WTC11 (cell line): ENCODE results near the gene POTEF.
"Not testable (repeated sequence)": the region's sequence is repeated elsewhere in the genome, so short reads cannot be mapped to it uniquely, and the experiment has no call there.

Experiments used
- ATF3 ChIP-seq: sonication (generic); formaldehyde crosslinking; conservative IDR thresholded peaks from 2 replicates; pipeline ENCODE4 v1.8.1; 2022; ENCODE audit warnings: mild to moderate bottlenecking, missing genetic modification reagents
- CREB1 ChIP-seq: sonication (generic); formaldehyde crosslinking; IDR thresholded peaks from 2 replicates; pipeline ENCODE4 v1.8.0; 2023; ENCODE audit warnings: mild to moderate bottlenecking, missing genetic modification reagents
- ZNF138 ChIP-seq: sonication (generic); formaldehyde crosslinking; conservative IDR thresholded peaks from 2 replicates; pipeline ENCODE4 v1.8.1; 2022; ENCODE audit warnings: mild to moderate bottlenecking, moderate library complexity, missing genetic modification reagents
- TF ChIP-seq, protein P1 (sequence below): fragments of 200-600 bp; IDR thresholded peaks from 2 replicates; pipeline ENCODE4 v1.8.0; 2022; ENCODE audit warnings: antibody characterized with exemption
- TF ChIP-seq, protein P2 (sequence below): sonication (generic); formaldehyde crosslinking; IDR thresholded peaks from 2 replicates; pipeline ENCODE4 v1.8.1; 2023; ENCODE audit warnings: mild to moderate bottlenecking, missing genetic modification reagents, moderate library complexity

DNA sequence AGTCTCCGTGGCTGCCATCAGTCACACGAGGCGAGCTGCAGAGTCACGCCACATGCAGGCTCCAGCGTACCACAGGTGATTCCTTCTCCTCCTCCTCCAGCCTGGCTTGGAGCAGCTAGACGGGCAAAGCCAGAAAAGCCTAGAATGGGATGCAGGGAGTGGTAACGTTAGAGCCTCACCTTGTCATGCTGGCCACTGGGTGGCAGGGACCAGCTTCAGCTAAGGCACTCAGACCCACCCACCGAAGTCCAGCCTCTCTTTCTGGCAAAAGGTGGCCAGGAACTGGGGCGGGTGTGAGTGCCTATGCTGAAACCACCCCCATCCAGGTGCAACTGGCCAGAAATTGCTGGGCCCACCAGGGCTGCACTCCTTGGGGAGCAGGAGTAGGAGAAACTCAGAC is 1.3 kb downstream of the POTEF start:
- TF ChIP-seq, protein P1, sequence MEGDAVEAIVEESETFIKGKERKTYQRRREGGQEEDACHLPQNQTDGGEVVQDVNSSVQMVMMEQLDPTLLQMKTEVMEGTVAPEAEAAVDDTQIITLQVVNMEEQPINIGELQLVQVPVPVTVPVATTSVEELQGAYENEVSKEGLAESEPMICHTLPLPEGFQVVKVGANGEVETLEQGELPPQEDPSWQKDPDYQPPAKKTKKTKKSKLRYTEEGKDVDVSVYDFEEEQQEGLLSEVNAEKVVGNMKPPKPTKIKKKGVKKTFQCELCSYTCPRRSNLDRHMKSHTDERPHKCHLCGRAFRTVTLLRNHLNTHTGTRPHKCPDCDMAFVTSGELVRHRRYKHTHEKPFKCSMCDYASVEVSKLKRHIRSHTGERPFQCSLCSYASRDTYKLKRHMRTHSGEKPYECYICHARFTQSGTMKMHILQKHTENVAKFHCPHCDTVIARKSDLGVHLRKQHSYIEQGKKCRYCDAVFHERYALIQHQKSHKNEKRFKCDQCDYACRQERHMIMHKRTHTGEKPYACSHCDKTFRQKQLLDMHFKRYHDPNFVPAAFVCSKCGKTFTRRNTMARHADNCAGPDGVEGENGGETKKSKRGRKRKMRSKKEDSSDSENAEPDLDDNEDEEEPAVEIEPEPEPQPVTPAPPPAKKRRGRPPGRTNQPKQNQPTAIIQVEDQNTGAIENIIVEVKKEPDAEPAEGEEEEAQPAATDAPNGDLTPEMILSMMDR, result not testable (repeated sequence)
- not testable (repeated sequence) for TF ChIP-seq ZNF138, ATF3, CREB1 (CRISPR knock-in tag)
- TF ChIP-seq, protein P2, sequence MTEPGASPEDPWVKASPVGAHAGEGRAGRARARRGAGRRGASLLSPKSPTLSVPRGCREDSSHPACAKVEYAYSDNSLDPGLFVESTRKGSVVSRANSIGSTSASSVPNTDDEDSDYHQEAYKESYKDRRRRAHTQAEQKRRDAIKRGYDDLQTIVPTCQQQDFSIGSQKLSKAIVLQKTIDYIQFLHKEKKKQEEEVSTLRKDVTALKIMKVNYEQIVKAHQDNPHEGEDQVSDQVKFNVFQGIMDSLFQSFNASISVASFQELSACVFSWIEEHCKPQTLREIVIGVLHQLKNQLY, result not testable (repeated sequence)
